G401.6 (cell line): ENCODE results near the gene SCN10A.

ENCODE experiments used
- FAIRE-seq: peaks from 2 replicates; lab custom pipeline; 2012; peaks lifted over from hg19 to GRCh38; lab: Jason Lieb, UNC

SCN10A gene

DNA sequence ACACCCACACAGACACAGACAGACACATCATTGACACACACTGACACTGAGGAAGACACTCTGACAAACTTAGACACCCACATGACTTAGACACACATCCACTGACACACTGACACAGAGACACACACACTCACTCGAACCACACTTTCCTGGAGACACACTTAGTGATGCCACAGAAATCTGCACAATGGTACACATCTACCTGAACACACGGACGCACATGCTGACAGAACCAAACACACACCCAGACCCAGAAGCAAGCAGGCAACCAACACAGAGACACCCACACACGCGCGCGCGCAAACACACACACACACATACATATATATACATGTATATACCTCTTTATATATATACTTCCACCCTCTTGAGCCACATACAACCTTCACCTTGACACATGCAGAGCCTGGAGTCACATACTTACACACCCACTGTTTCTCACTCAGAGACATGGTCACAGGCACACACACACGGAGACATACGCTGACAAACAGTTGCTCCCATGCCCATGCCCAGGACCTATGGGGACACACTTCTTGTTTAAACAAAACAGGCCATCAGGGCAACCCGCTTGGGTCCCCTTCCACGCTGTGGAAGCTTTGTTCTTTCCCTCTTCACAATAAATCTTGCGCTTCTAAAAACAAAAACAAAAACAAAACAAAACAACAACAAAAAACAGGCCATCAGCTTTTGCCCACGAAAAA is 165.6 kb downstream of the SCN10A start:
- FAIRE-seq, result no peak

DNA sequence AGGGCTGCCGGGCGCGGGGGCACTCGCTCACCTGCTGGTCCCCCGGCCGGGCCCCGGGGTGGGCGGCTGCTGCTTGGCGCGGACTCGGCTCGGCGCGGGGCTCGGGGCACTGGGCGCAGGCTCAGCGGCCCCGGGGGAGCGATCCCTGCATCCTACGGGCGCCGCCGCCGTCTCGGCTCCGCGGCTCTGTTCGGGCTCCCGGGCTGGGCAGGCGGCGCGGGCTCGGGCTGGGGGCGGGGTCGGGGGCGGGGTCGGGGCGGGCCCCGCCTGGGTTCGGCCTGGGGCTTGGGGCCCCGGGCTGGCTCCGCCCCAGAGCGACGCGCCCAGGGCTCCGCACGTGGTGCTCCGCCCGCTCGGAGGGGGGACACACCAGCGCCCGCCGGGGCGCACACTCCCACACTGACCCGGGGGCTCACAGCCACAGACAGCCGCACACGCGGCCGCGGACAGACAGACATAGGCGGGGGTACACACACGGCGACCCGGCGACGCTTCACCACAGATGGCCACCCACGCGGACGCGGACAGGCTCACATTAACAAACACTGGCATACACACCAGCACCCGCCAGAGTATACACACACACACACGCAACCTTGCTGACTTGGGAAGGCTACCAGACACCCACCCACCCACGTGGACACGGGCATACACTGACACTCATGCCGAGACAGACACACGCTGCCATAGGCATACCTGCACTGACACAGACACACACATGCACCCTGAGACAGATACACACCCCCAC is 166.3 kb downstream of the SCN10A start, which contains the start of gene SCN5A:
Gene SCN5A (minus strand): TSS at position 188 of the 748 bp plus-strand sequence. CDS start 16,380 bp downstream, outside the sequence.
- FAIRE-seq, result no peak

DNA sequence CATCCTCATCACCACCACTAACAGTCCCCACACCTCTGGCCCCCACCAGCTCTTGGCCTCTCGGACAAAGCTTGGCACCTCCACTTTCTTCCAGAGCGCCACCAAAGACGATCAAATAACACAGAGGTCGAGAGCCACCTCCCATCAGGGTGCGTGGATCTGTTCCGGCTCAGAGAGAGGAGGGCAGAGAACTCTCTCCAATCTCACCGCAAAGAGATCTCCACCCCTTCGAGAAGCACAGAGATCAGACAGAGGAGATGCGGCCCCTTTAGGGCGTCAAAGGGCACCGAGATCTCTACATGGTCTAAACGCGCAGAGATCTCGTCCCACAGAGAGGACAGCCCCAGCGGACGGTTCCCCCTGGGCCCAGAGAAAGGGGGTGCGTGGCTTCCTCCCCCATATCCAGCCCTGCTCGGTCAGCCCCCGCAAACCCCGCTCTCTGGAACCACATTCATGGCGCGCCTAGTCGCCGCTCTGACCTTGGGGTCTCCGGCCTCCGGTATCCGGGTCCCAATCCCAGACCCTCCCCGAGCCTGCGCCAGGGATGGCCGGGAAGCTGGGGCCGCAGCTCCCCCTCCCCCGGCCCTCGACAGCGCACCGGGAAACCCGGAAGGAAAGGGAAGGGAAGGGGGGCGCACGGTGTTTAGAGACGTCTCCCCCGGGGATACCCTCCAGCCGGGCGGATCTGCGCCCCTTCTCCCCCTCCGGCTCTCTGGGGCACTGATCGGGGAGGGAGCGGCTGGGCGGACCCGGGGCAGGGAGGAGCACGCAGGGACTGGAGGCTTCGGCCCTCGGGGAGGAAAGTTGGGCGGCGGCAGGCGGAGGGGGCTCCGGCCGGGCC is 167.1 kb downstream of the SCN10A start:
- FAIRE-seq, result no peak

DNA sequence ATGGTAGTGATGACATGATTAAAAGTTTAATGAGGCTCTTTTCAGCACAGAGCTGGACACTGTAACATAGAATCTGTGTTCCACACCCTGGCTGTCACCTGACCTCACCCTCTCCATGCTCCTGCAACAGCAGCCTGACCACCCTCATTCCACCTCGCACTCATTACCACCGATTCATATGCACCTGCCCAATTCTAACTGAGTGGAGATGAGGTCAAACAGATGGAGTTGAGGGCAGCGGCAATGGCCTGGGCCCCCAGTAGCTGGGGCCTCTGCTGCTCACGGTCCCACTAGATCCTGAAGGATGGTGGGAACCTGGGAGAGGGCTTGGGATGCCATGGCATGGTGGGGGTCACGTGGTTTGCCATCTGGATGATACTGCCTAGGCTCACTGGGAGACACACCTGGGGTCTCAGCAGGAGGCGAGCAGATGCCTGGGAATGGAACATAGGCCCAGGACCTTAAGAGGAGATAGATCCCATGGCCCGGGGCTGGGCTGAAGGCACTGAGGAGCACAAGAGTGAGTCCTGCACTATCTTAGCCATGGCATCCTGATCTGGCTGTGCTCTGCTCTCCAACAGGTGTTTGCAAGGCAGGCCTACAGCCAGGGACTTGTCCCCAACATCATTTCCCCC is 167.9 kb downstream of the SCN10A start:
- no peak for FAIRE-seq

DNA sequence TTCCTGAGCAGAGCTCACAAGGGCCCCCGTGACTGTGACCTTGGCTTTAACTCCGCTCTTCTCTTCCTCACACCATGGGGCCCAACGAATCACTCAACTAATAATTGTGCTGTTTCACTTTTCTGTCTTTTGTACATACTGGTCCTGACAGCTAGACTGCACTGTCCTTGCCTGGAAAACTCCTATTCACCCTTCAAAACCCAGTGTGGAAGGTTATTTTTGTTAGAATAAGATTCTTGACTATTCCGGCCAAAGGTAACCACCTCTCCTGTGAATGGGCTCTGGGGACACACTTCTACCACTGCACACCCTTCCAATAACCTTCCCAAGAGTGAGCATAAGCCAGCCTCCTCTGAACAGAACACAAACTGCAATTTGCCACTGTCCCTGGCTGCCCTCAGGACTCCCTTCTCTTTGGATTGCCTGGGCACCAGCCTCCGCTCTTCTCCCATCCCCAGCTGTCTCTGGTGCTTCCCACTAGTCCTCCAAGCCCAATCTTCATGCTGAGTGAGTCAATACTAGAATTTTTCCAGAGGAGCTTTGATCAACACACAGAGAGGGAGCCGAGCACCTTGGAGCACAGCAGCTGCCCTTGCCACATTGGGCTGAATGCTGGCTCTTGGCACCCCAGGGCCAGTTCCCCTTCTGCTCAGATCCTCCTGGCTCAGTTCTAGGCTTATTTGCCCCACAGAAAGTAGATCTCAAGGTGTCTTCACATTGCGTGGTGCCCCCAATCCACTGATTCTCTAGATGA is 168.6 kb downstream of the SCN10A start:
- FAIRE-seq, result no peak
